ENCODE results near the gene LRBA.
"Not testable (repeated sequence)": the region's sequence is repeated elsewhere in the genome, so short reads cannot be mapped to it uniquely, and the experiment has no call there.

LRBA gene

DNA sequence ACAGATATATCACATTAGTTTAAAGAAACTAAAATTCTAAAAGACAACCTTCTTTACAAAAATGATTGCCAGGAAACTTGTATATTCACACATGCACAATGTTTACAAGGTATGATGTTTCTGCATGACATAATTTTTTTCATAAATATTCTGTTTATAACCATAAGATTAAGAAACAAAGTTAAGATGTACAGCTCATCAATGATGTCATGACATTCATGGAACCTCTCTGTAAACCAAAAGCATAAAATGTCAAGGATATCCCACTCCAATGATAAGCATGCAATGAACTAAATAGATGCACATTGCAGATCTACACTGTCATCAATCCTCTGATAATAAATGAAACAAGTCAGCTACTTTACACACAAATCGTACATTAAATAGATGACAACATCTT, 297.1 kb downstream of the LRBA start:
- no peak for FAIRE-seq

DNA sequence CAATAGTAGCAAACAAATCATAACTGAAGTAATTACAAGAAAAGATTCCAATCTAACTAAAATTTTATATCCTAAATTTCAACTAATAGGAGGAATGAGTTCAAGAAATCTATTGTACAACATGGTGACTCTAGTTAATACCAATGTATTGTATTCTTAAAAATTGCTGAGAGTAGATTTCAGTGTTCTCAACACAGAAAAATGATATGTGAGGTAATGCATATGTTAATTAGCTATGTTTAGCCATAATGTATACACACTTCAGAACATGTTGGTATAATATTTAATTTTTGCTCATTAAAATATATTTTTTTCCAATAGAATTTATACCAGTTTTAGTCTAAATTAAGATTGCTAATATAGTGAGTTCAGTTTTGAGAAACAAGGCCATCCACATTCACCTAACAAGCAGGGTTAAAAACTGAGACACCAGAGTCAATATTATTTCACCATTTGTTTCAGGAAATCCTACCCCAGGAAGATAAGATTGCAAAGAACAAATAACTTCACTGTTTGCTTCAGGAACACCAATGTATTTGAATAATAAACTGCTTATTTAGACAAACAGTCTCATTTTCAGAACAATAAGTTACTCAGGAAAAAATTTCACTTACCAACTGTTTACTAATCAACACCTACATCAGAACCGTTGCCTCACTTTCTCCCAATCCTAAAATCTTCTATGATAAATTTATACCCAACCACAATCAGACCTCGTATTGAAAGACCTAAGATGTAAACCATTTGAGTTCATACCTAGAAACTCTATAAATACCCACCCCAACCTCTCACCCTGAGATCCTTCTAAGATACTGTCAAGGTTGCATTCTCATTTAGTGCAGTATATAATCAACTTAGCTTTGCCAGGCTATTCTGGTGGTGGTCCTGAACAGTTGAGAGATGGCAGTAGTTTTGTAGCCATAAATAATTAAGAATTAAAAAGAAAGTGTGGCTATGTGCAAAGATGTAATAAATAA, 300.3 kb downstream of the LRBA start:
- FAIRE-seq: no peak

DNA sequence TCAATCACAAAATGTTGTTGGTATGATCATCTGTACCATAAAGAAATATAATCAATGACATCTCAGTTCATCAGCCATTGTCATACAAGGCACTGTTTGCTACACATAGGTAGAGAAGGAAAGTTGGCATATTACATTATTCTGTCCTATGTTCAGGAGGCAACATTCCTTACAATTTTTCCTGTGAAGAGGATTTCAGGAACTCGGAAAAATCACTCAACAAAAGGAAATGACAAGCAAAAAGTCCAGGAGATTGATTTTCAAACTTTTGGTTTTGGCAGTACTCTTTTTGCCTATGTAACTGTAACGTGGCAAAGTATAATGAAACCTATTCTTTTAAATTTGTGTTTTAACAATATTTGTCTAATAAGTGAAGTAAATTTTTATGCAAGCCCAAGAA, 301.8 kb downstream of the LRBA start:
- no peak for FAIRE-seq

DNA sequence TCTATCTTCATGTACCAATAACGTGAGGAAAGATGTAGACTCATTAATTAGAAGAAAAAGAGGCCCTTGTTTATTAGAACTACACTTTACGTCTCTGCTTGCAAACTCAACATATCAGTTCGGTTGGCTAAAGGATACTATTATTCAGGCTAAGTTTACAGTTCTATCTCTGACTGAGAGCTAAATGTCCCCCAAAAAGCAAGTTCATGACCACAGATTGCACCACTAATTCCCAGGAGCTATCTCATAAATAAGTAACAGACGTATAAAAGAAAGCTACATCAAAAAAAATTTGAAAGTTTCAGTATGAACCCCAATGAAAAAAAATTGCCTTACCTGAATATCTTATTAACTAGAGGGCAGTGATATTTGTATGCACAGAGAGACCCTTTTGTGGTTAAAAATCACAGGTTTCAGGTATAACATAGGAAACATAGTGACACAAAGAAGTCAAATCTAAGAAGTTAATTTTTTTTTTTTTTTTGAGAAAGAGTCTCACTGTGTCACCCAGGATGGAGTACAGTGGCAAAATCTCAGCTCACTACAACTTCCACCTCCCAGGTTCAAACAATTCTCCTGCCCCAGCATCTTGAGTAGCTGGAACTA, 304.2 kb downstream of the LRBA start:
- FAIRE-seq: no peak

DNA sequence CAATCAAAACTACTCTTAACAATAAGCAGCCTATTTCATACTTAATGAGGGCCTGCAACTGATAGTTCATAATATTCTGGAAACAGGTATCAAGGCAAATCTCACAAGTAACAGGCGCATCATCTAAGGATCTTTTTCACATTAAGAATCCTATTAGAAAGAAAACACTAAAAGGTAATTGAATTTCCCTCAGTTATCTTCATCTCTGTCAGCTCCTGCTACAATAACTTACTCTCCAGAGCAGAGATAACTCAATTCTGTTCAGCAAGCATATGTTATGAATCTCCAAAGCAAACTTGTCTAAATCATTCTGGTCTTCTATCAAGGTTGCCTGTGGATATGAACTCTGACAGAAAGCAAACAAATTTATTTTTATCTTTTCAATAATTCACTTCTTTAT, 307.1 kb downstream of the LRBA start:
- no peak for FAIRE-seq

DNA sequence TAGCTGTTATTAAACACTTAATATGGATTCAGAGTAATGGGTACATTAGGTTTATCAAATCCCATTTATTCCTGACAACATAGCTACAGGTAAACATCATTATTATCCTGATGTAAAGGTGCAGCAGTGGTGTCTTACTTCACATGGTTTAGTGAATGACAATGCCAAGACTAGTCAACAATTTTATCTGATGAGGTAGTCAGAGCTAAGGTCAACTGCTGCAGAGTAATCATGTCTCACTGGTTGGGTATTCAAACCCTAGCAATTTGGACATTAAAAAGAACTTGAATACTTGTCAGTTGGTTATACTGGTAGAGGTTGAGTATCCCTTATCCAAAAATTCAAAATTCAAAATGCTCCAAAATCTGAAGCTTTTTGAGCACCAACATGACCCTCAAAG, 315.5 kb downstream of the LRBA start:
- FAIRE-seq: no peak

DNA sequence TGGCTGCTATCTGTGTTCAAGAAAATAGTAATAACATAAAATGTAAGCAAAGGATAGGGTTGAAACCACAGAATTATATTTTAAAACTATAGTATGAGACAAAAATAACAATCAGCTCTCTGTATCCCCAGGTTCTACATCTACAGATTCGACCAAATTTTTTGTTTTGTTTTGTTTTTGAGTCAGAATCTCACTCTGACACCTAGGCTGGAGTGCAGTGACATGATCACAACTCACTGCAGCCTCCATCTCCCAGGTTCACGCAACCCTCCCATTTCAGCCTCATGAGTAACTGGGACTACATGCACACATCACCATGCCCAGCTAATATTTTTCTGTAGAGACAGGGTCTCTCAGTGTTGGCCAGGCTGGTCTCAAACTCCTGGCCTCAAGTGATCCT, 319.9 kb downstream of the LRBA start:
- FAIRE-seq: no peak

DNA sequence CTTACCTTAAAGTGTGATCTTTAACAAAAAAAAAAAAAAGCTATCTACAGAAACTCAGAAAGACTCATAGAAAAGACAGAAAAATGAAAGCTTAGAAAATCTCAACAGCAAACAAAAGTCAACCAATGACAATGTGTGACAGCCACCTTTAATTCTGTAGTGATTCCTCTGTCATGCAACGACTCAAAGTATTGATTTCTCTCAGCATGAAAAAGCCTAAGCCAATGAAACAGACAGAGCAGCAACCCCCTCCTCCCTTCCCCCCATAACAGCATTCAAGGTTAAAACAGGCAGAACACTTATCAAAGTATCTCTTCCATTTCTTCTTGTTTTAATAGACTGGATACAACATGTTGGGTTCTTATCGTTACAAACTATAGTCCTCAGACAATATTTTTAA, 320.6 kb downstream of the LRBA start:
- no peak for FAIRE-seq

DNA sequence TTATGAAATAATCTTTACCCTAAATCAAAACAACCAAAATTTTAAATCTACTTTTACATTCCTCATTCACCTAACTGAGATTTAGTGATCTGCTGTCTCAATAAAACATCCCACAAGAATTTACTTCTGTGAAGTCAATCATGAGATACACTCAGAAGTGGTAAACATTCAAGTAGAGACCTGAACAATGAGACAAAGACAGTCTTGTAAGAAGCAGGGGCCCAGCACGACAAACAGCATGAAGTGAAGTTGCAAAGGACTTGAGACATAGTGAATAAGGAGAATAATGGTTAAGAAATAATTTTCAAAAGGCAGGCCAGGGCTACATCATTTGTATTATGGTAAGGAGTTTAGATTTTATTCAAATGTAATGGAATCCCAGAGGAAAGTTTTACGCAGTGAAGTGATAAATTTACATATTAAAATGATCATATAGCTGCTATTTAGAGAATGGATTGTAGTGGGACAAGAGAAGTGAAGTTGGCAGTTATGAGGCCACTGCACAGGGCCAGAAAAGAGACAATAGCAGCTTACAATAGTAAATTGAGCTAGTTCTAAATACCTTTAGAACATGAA, 331.2 kb downstream of the LRBA start:
- no peak for FAIRE-seq

DNA sequence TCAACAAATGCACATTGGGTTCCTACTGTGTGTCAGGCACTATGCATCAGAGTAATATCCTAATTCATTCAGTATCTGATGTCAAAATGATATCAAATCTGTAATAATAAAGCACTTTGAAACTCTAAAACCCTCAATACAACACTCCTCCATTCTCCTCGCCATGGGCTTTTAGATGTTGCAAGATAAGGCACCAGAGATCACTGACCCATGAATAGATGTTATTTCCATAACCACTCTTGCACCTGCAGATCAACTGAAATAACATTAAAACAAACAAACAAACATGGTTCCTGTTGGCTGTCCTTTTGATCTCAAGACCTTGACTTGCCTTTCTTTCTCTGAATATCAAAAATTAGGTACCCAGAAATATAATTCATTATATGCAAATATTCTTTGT, 333.0 kb downstream of the LRBA start:
- FAIRE-seq: no peak

DNA sequence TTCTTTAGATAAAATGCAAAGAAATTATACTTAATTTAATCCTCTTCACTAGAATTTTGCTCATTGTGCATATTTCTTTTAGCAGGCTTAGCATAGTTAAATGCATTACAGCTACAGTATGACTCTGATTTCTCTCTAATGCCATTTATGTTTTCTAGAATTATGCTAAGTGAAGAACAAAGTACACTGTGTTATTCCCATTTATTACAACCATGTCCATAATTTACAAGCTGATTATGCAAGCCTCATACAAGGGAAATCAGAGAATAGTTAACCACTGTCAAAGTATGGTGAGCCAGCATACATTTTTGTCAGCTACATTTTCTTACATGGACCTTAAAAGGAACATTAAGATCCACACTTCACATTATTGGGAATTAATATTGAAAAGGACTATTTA, 334.0 kb downstream of the LRBA start:
- no peak for FAIRE-seq

DNA sequence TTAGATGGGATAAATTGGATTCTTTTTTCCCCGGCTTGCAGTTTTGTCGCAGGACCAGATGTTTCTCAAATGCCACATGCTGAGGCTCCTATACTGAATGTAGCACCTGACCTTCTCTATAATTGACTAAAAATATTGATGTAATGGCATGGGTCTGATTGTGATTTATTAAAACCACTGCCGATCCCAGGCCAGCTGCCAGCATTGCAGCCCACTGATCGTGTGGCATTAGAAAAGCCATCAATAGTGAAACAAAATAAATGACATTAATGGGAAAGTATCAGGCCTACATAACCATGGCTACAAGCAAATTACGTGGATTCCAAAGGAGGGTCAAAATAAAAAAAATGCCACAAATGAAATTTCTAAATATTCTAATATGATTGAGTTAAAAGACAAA, 334.4 kb downstream of the LRBA start:
- no peak for FAIRE-seq

DNA sequence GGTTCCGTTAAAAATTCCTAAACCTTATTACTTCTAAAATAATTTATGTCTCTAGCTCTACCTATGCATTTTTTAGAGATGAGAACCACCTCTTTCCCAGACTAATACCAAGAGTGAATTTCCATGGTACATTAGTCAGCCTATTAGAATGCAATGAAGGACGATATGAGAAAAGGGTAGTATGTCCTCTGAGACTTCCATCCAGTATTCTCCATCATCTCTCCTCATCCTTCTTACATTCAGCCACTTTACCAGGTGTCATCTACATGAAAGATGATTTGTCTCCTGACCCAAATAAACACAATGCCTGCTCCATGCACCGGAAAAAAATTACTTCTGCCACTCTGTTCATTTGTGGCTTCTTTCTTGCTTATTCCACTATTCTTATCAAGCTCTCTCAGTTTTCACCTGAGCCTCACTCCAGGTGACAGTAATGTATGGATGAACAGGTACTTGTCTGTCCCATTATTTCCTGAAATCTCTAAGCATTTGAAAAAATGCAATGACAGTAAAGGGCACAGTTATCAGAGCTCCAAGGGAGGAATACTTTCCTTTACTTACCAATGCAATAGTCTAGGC, 335.2 kb downstream of the LRBA start:
- FAIRE-seq: no peak

DNA sequence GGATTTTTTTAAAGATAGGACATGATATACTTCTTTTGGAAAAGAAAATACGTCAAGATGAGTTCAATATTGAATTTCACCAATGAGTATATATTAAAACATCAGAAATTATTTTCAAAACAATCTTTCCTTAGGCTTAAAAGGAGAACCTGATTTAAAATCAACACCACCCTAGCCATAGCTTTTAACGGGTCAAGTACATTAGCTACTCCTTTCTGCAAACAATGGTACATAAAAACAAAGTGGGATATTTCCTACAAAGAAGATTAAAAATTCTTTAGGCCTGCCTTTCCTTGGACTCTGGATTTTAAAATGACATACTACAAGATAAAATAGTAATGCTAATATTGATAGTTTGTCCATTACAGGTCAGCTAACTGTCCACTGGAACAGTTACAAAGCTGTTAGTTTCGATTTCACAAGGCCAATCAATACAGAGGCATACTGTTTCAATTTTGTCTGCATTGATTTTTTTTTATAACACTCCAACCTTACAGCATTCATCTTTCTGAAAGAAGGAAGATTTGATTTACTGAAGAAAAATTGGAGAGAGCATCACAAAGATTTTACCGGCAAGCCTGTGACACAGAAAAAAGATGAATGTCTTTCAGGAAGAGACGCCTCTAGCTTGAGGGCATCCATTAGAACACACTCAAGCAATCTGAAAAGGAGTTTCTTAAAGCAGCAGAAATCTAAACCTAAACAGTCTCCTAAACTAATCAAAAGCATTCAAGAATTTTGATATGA, 335.9 kb downstream of the LRBA start:
- FAIRE-seq: no peak

DNA sequence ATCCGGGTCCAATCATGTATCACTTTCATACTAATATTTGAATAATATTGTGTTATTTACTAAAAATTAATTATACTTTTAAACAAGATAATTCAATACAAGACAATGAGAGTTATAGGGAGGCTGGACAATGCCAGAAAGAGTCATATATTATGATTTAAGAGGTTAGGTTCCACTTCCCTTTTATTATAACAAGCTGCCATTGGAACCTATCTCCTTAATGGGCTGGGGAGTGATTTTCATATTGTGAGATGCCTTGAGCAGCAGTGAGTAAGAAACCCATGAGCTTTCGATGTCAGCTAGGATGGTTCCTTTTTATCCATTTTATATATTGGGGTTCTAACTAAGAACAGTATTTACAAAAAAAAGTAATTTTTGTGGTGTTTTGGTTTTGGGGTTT, 341.3 kb downstream of the LRBA start:
- no peak for FAIRE-seq

DNA sequence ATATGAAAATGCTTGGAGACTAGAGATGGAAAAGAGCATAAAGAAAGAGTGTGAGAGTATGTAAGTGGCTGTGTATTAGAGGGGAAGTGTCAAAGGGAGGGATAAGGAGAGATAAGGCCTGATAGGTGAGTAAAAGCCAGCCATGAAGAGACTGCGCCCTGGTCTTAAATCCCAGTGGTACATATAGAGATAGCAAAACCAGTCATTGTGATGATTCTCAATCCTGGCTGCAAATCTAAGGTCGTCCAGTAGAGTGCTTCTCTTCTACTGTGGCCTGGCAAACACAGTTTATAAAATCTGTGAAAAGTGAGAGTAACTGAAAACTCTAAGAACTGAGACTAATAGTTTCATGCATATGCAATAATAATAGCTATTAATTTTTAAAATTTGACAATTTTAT, 346.3 kb downstream of the LRBA start:
- no peak for FAIRE-seq

DNA sequence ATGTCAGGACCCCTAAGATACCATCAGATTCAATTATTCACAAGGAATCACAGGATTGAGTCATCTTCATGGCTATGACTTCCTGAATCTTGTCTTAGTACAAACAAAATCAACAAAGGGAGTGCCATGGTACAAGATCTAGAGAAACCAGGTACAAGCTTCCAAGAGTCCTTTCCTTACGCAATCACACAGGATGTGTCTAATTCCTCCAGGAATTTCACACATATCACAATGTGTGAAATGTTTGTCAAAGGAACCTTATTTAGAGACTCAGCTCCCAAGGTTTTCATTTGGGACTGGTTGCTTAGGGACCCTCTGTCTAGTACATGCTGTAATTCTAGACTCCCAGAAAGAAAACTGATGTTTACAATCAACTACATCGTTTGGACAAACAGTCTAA, 350.1 kb downstream of the LRBA start:
- no peak for FAIRE-seq

DNA sequence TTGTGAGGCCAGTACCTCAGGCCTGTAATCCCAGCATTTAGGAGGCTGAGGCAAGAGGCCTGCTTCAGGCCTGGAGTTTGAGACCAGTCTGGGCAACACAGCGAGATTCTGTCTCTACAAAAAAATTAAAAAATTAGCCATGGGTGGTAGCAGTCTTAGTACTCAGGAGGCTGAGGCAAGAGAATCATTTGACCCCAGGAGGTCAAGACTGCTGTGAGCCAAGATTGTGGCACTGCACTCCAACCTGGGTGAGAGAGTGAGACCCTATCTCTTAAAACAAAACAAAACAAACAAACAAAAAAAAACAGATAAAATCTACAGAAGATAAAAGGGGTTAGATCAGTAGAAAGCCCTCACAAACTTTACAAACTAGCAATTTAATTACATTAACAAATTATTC, 352.4 kb downstream of the LRBA start:
- FAIRE-seq: no peak

DNA sequence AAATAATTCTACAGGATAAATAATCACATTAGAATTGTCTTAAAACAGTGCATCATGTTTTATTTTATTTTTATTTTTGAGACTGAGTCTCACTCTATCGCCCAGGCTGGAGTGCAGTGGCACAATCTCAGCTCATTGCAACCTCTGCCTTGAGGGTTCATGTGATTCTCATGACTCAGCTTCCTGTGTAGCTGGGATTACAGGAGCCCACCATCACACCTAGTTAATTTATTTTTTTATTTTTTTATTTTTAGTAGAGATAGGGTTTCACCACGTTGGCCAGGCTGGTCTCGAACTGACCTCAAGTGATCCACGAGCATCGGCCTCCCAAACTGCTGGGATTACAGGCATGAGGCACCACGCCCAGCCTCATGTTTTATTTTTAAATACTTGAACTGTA, 353.5 kb downstream of the LRBA start:
- not testable (repeated sequence) for FAIRE-seq

DNA sequence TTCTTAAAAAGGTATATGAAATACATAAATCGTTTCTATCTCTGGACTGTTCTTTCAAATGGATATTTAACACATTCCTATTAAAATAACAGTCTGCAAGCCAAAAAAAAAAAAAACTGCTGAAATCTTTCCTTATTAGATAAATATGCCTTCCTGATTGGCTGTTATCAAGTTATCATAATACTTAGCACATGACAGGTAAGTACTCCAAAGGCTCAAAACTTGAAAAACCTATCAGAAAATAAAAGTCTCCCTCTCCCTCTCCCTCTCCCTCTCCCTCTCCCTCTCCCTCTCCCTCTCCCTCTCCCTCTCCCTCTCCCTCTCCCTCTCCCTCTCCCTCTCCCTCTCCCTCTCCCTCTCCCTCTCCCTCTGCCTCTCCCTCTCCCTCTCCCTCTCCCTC, 356.8 kb downstream of the LRBA start:
- FAIRE-seq: not testable (repeated sequence)

DNA sequence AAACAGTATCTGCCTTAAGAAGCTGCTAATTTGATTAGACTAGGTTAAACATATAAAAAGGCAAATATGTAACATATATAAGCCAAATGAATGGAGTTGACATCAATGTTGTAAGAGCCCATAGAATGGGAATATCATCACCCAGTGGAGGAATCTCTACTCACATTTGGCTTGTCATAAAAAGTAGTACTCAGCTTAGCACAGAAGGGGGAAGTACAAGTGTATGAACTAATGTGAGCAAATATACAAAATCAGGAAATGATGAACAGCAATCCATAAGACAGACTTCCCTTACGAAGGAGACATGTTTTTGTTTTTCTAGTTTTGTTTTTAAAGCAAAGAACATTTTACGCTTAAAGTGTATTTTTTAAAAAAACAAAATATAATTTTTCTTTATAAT, 358.2 kb downstream of the LRBA start:
- FAIRE-seq: peak; percentile 69

DNA sequence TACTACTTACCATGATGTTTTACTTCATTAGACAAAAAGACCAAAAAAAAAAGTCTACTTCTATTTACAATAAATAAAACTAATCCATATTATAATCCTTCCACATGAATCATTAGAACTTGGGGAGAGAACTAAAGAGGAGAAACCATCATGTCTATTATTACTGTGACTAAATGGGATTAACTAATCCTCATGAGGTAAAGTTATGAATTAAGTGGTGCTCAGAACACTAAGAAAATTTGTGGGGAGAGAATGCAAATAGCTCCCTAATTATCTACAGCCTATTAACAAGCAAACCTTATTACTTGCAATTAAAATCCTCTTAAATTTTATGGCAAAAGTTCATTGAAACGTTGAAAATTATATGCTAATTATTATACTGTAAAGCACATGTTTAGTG, 364.3 kb downstream of the LRBA start:
- no peak for FAIRE-seq

DNA sequence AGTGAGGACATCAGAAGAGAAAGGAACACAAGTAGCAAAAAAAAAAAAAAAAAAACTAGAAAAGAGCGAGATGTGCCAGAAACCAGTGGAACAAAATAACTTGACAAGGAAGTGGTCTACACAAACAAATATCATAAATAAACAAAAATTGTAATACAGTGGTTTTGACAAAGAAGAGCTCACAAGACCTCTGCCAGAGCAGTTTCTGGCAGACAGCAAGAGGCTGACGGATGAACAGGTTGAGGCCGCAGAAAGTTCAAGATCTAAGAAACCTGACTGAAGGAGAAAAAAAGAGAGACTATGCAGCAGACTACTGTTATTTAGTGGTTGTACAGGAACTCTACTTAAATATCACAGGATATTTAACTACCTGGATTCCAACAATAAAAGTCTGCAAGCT, 367.0 kb downstream of the LRBA start:
- no peak for FAIRE-seq
